COLO829 (cell line): Measurements from ENCODE around the gene ANXA4.
A peak's percentile ranks its signal among the peaks of the same experiment; 100 is the strongest.

Experiments used
- DNase-seq: peaks from one replicate; pipeline ENCODE4 v3.0.0; 2012; ENCODE audit warnings: low spot score

The ANXA4 gene

GRCh38 chr2:69741575-69742321 is at the start of gene ANXA4:
ANXA4 (plus strand) TSS chr2:69742134; CDS start chr2:69781566, 39,432 bp downstream.
- DNase-seq: peak; percentile 77

GRCh38 chr2:69692424-69692823 is 49.5 kb upstream of the ANXA4 start:
- DNase-seq: no peak

- no peak for DNase-seq
Observed at GRCh38 chr2:69693059-69693774, 48.7 kb upstream of the ANXA4 start.

GRCh38 chr2:69693775-69694450 is 48.0 kb upstream of the ANXA4 start:
- DNase-seq: no peak

- DNase-seq: no peak
Observed at GRCh38 chr2:69694894-69695849, 46.8 kb upstream of the ANXA4 start.

GRCh38 chr2:69695850-69696216 is 46.1 kb upstream of the ANXA4 start:
- DNase-seq: no peak

- no peak for DNase-seq
Observed at GRCh38 chr2:69700381-69700780, 41.6 kb upstream of the ANXA4 start.

- no peak for DNase-seq
Observed at GRCh38 chr2:69701100-69701945, 40.6 kb upstream of the ANXA4 start.

GRCh38 chr2:69703189-69703588 is 38.7 kb upstream of the ANXA4 start:
- DNase-seq: no peak

- DNase-seq: no peak
Observed at GRCh38 chr2:69704446-69704845, 37.5 kb upstream of the ANXA4 start.

- no peak for DNase-seq
Observed at GRCh38 chr2:69709290-69709689, 32.6 kb upstream of the ANXA4 start.

- no peak for DNase-seq
Observed at GRCh38 chr2:69711971-69712370, 30.0 kb upstream of the ANXA4 start.

GRCh38 chr2:69714024-69714423 is 27.9 kb upstream of the ANXA4 start:
- DNase-seq: no peak

GRCh38 chr2:69714539-69715220 is 27.3 kb upstream of the ANXA4 start:
- peak; percentile 53 for DNase-seq

GRCh38 chr2:69715964-69716363 is 26.0 kb upstream of the ANXA4 start:
- DNase-seq: no peak

GRCh38 chr2:69716555-69717120 is 25.3 kb upstream of the ANXA4 start:
- DNase-seq: no peak

- DNase-seq: no peak
Observed at GRCh38 chr2:69717186-69717585, 24.7 kb upstream of the ANXA4 start.

GRCh38 chr2:69717861-69718273 is 24.1 kb upstream of the ANXA4 start:
- DNase-seq: no peak

GRCh38 chr2:69718338-69718965 is 23.5 kb upstream of the ANXA4 start:
- no peak for DNase-seq

- DNase-seq: no peak
Observed at GRCh38 chr2:69720404-69720803, 21.5 kb upstream of the ANXA4 start.
